Motor neuron (in vitro differentiated cells): Measurements from ENCODE around the gene KCNQ1. TPM values are rescaled to one million over a fixed set of nuclear protein-coding genes. Genes with fewer than 3 reads are reported as not detected.

Experiments
- ATAC-seq, 8 experiments: fragments of 200-7000 bp; cut with Tn5 transposase; replicated peaks in 6 of 8; 2 replicates each; pipeline ENCODE4 v1.8.0; 2021; ENCODE audit warnings: mild to moderate bottlenecking in 8 of 8, moderate library complexity in 8 of 8
- H3K27ac ChIP-seq, 2 donors: fragments of 250-450 bp; sonication (Bioruptor Pico); 2 replicates each; pipeline ENCODE4 v1.9.0; 2021; ENCODE audit warnings: antibody characterized with exemption in 2 of 2, mild to moderate bottlenecking in 2 of 2, moderate library complexity in 1 of 2
- H3K4me1 ChIP-seq, 2 donors: fragments of 250-450 bp; sonication (Bioruptor Pico); replicated peaks in 1 of 2; 2 replicates each; pipeline ENCODE4 v1.6.1; 2021; ENCODE audit warnings: antibody characterized with exemption in 2 of 2, mild to moderate bottlenecking in 2 of 2, moderate library complexity in 1 of 2
- H3K4me3 ChIP-seq, 5 donors: fragments of 250-450 bp; sonication (Bioruptor Pico); 2 replicates each; pipeline ENCODE4 v1.9.0; 2021; ENCODE audit warnings: antibody characterized with exemption in 5 of 5, mild to moderate bottlenecking in 5 of 5, moderate library complexity in 4 of 5
- WGBS, 10 experiments: fragments of 450-650 bp; shearing (Covaris generic); methylation state at CpG; one replicate each; pipeline ENCODE4 v1.0.0; 2022; 5-methylcytosine and 5-hydroxymethylcytosine counted together
- in situ Hi-C, 9 experiments: fragments of 400-800 bp; cut with MboI; loops; one replicate each; pipeline ENCODE4 v1.15.0; 2021; ENCODE audit warnings: low sequenced_read_pairs in 9 of 9, low pct_unique_long_range_greater_than_20kb in 2 of 9; ENCODE audit not compliant: unreplicated experiment in 9 of 9
- total RNA-seq, 8 experiments: library from RNA; unstranded; fragments of 300-600 nt; gene quantifications; 2 replicates each; pipeline versions ENCODE4 v1.2.3 to v1.2.4, GENCODE V29; 2022

The KCNQ1 gene
- total RNA-seq, 8 experiments from 2014 or later, result 0.04 to 0.66 (median 0.20) TPM; not detected in 2

DNA sequence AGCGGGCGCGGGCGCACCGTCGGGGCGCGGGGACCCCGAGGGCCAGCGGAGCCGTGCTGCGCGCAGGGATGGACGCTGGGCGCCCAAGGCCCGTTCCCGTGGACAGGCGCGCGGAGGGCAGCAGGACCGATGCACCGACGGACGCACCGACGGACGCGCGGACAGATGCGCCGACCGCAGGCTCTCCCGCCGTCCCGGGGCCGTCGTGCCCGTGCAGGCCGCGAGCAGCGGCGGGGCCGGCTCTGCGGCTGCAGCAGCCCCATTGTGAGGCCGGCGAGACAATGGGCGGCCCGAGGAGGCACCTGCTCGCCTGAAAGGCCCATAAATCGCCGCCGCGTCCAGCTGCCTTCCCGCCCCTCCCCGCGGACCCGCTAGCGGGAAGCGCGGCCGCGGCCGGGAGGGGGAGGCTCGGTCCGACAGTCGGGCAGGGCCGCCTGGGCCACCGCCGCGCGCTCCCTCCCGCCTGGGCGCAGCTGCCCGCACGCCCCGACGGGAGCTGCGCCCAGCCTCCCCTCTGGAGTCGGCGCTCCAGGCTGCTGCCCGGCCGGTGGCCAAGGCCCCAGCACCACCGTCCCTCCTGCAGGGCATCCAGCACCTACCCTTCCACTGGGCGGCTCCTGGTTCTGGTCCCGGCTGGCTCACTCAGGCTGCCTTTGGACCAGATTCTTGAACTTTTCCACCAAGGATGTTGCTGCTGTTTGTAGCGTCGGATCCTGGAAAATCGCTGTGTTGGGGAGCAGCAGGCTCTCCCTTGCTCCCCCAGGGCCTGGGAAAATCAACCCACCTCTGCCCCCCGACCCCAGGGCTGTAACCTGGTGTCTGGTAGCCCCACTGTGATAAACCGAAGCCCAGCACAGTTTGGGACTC is 425.0 kb downstream of the KCNQ1 start:
- peak overlapping the region; percentile 54 to 74 for H3K27ac ChIP-seq
- H3K4me3 ChIP-seq, result peak overlapping the region in 1 of 5 donors; percentile 1
- H3K4me1 ChIP-seq, result peaks cover 33 to 47% of the 10 kb centered on the region in 2 donors
- ATAC-seq, result peak in 6 of 8 experiments; percentile 41 to 78 (median 66)
- in situ Hi-C loops, result loop anchor here in 1 of 9 experiments (10.0 kb wide), 1 partner anchor 175 kb away; the partner anchor contains the start of gene KCNQ1OT1
- 0 to 22% (median 5%) methylated on average over 2 to 24 of the region's 90 CpGs; no CpG with 5 or more reads in 7 of the 10 experiments for WGBS, 10 experiments

- Histone ChIP-seq H3K4me1 (peaks cover 33 to 47% of the 10 kb centered on the region in 2 donors), H3K27ac (no peak overlapping the region), H3K4me3 (no peak overlapping the region)
- ATAC-seq, result peak in 1 of 8 experiments; percentile 33
- WGBS, 10 experiments, result 30 to 89% (median 67%) methylated on average over 2 to 6 of the region's 17 CpGs; no CpG with 5 or more reads in 6 of the 10 experiments
- in situ Hi-C loops, result loop anchor here in 1 of 9 experiments (10.0 kb wide), 1 partner anchor 176 kb away; the partner anchor contains the start of gene KCNQ1OT1
Observed at GRCh38 chr11:2870460-2870859, 425.7 kb downstream of the KCNQ1 start.

DNA sequence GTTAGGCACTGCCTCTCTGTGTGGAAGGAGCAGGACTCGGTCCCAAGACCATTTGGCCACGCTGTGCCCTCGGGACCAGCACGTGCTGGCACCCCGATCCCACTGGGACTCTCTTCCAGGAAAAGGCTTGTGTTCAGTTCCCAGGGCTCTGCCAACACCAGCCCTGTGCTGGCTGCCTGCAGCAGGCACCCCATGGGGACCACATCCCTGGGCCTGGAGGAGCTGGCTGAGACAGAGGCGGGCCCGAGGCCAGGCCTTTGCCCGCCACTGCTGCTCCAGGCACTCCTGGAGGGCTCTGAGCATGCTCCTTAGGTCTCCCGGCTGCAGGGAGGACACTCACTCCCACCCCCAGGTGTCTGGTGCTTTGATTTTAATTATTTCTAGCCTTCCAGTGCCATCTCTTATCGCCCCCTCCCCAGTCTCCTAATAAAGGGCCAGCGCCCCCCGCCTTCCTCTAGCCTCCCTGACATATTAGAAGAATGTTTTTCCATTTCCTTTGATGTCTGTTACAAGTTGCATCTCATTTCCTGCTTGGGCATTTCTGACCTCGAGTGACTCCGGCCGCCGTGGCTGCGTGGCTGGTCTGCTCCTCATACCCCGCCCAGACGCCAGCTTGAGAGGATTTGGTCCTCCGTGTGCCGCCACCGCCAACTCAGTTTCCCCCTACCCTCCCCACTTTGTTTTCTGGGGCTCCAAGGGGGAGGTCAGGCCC is 426.3 kb downstream of the KCNQ1 start:
- Histone ChIP-seq H3K27ac (no peak overlapping the region), H3K4me1 (peaks cover 33 to 47% of the 10 kb centered on the region in 2 donors), H3K4me3 (no peak overlapping the region)
- in situ Hi-C loops, result loop anchor here in 1 of 9 experiments (10.0 kb wide), 1 partner anchor 176 kb away; the partner anchor contains the start of gene KCNQ1OT1
- ATAC-seq, result peak in 5 of 8 experiments; percentile 20 to 54 (median 32)
- WGBS, 10 experiments, result 7 to 75% (median 71%) methylated on average over 3 to 9 of the region's 22 CpGs; no CpG with 5 or more reads in 6 of the 10 experiments

DNA sequence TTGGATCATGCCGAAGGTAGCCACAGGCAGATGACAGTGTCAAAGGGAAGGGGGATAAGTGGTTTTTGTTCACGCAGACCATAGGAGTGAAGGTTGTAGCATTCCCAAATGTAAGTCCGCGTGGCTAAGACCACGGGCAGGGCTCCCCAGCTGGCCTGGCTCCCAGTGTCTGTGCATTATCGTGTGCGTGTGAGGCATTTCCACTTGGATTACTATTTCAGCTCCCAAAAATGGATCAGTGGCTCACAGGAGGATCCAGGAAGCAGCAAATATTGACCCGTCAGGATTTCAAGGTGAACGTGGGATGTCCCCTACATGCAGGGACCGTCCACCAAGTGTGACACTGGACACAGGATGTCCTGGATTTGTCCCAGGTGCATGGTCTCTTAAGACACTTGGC is 430.2 kb downstream of the KCNQ1 start:
- H3K27ac ChIP-seq, result no peak overlapping the region
- in situ Hi-C loops, result loop anchor here in 8 of 9 experiments (10.0 to 25.0 kb wide), 7 partner anchors 180 to 688 kb away; partner anchors contain the start of genes KCNQ1OT1 (in 6 of the 8), TSSC4 (in 2 of the 8), KCNQ1 (in 1 of the 8) and TRPM5 (in 1 of the 8)
- H3K4me3 ChIP-seq, result no peak overlapping the region
- 40 to 94% (median 60%) methylated on average over 1 to 8 of the region's 10 CpGs; no CpG with 5 or more reads in 3 of the 10 experiments for WGBS, 10 experiments
- ATAC-seq, result no peak
- peaks cover 12 to 18% of the 10 kb centered on the region in 2 donors for H3K4me1 ChIP-seq

GRCh38 chr11:2877474-2877873 is 432.7 kb downstream of the KCNQ1 start:
- 72 to 93% (median 84%) methylated on average over 2 to 5 of the region's 6 CpGs; no CpG with 5 or more reads in 3 of the 10 experiments for WGBS, 10 experiments
- in situ Hi-C loops, result loop anchor here in 8 of 9 experiments (10.0 to 25.0 kb wide), 7 partner anchors 183 to 690 kb away; partner anchors contain the start of genes KCNQ1OT1 (in 6 of the 8), TSSC4 (in 2 of the 8), KCNQ1 (in 1 of the 8) and TRPM5 (in 1 of the 8)
- ATAC-seq, result no peak
- Histone ChIP-seq H3K4me3 (no peak overlapping the region), H3K27ac (no peak overlapping the region), H3K4me1 (peaks cover 13% of the 10 kb centered on the region in 2 donors)

DNA sequence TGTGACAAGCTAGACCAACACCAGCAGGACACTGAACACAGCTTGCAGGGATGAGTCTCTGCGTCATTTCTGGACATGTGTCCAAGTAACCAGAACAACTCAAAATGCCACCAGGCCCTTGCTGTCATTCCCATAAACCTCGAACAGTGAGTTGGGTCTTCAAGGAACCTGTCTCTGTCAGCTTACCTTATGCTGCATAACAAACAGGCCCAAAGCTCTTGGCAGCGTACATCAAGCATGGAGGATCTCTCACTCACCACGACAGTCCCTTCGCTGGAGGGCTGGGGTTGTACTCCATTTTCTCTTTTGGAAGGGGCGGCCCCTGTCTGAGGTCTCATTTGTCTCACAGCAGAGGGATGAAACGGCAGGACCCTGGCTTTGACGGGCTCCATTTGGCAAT is 434.0 kb downstream of the KCNQ1 start:
- 50 to 100% (median 92%) methylated on average over 1 to 7 of the region's 8 CpGs for WGBS, 10 experiments
- Histone ChIP-seq H3K4me3 (no peak overlapping the region), H3K4me1 (peaks cover 21% of the 10 kb centered on the region in 2 donors), H3K27ac (no peak overlapping the region)
- ATAC-seq, result no peak
- in situ Hi-C loops, result loop anchor here in 8 of 9 experiments (10.0 to 25.0 kb wide), 7 partner anchors 184 to 691 kb away; partner anchors contain the start of genes KCNQ1OT1 (in 6 of the 8), TSSC4 (in 2 of the 8), KCNQ1 (in 1 of the 8) and TRPM5 (in 1 of the 8)

GRCh38 chr11:2880646-2881045 is 435.8 kb downstream of the KCNQ1 start:
- in situ Hi-C loops, result loop anchor here in 8 of 9 experiments (10.0 to 25.0 kb wide), 7 partner anchors 193 to 693 kb away; partner anchors contain the start of genes KCNQ1OT1 (in 5 of the 8), TSSC4 (in 2 of the 8), KCNQ1 (in 1 of the 8) and TRPM5 (in 1 of the 8)
- no peak overlapping the region for H3K27ac ChIP-seq
- no peak overlapping the region for H3K4me3 ChIP-seq
- 71 to 100% methylated on average over 1 of the region's 7 CpGs; no CpG with 5 or more reads in 8 of the 10 experiments for WGBS, 10 experiments
- H3K4me1 ChIP-seq, result peaks cover 21% of the 10 kb centered on the region in 2 donors
- ATAC-seq, result no peak

DNA sequence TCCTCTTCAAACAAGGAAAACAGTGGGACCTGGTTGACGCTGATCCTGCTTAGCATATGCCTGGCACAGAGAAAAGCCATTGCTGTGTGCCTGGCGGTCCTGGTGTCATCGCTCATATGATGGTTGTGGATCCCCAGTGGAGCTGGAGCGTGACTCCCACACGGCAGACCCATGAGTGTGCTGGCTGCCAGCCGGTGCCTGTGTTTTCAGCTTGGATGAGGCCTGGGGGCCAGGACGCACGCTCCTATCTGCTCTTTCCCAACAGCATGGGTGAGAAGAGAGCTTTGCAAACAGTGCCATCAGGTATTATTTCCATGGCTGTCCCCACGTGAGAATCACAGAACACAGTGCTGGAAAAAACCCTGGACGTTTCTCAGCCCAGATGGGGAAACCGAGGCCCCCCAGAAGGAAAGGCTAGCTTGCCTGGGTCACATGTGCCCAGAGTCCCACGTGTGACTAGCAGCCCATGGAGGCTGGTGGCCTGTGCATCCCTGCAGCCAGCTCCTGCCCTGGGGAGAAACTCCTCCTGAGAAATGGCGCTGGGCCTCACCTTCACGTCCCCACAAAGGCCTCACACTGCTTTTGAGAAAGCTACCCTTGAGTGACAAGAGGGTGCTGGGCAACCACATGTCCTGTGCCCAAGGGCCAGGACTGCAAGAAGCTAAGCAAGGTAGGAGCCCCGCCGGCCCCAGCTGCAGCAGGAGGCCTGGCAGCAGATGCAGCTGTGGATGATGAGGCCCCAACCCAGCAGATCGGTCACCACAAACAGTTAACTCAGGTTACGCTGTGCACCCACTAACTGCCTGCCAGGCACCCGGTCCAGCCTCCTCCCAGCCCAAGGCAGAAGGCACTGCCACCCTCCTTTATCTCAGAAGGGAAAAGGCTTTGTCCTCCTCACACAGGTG is 436.5 kb downstream of the KCNQ1 start:
- H3K4me3 ChIP-seq, result peak overlapping the region in 1 of 5 donors; percentile 65
- H3K4me1 ChIP-seq, result peaks cover 24% of the 10 kb centered on the region in 2 donors
- WGBS, 10 experiments, result 20 to 100% (median 78%) methylated on average over 1 to 14 of the region's 19 CpGs; no CpG with 5 or more reads in 4 of the 10 experiments
- in situ Hi-C loops, result loop anchor here in 8 of 9 experiments (10.0 to 25.0 kb wide), 7 partner anchors 194 to 694 kb away; partner anchors contain the start of genes KCNQ1OT1 (in 5 of the 8), TSSC4 (in 2 of the 8), KCNQ1 (in 1 of the 8) and TRPM5 (in 1 of the 8)
- peak overlapping the region; percentile 27 to 37 for H3K27ac ChIP-seq
- no peak for ATAC-seq

DNA sequence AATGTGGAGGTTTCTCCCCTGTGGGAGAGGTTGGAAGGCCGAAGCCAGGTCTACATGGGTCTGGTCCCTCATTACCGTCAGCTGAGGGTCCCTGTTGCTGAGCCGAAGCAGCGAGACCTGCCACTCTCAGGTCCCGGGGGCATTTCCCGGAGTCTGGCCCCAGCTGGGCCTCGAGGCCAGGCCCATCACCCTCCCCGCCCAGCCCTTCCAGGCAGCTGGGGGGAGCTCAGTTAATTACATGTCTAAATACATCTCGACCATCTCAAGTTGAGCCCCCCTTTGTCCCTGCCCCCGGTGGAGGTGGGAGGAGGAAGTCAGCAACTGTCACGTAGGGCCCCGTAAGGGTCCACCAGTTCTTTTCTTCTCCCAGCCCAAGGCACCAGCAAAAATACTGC is 437.2 kb downstream of the KCNQ1 start:
- peak overlapping the region in 2 of 5 donors; percentile 1 to 65 for H3K4me3 ChIP-seq
- in situ Hi-C loops, result loop anchor here in 8 of 9 experiments (10.0 to 25.0 kb wide), 7 partner anchors 195 to 695 kb away; partner anchors contain the start of genes KCNQ1OT1 (in 5 of the 8), TSSC4 (in 2 of the 8), KCNQ1 (in 1 of the 8) and TRPM5 (in 1 of the 8)
- H3K27ac ChIP-seq, result peak overlapping the region; percentile 27 to 37
- 0 to 71% (median 28%) methylated on average over 1 to 3 of the region's 12 CpGs; no CpG with 5 or more reads in 6 of the 10 experiments for WGBS, 10 experiments
- H3K4me1 ChIP-seq, result peaks cover 31% of the 10 kb centered on the region in 2 donors
- ATAC-seq, result peak in 1 of 8 experiments; percentile 2

- WGBS, 10 experiments, result 40 to 100% (median 80%) methylated on average over 1 to 6 of the region's 11 CpGs; no CpG with 5 or more reads in 3 of the 10 experiments
- ATAC-seq, result no peak
- peak overlapping the region in 4 of 5 donors; percentile 65 to 77 (median 72) for H3K4me3 ChIP-seq
- in situ Hi-C loops, result loop anchor here in 8 of 9 experiments (10.0 to 25.0 kb wide), 7 partner anchors 195 to 695 kb away; partner anchors contain the start of genes KCNQ1OT1 (in 5 of the 8), TSSC4 (in 2 of the 8), KCNQ1 (in 1 of the 8) and TRPM5 (in 1 of the 8)
- peaks cover 36% of the 10 kb centered on the region in 2 donors for H3K4me1 ChIP-seq
- H3K27ac ChIP-seq, result peak overlapping the region in 1 of 2 donors; percentile 4
Observed at GRCh38 chr11:2882396-2883110, 437.7 kb downstream of the KCNQ1 start.
